GM19468 (cell line): ENCODE results near the gene ZNF462.

Source experiments
- ATAC-seq: cut with Tn5 transposase; IDR thresholded peaks from one replicate; pipeline ENCODE4 v1.9.1; 2021; ENCODE audit warnings: mild to moderate bottlenecking, moderate library complexity, moderate number of reproducible peaks; ENCODE audit not compliant: unreplicated experiment; ENCODE audit errors: extremely low read depth

The ZNF462 gene

DNA sequence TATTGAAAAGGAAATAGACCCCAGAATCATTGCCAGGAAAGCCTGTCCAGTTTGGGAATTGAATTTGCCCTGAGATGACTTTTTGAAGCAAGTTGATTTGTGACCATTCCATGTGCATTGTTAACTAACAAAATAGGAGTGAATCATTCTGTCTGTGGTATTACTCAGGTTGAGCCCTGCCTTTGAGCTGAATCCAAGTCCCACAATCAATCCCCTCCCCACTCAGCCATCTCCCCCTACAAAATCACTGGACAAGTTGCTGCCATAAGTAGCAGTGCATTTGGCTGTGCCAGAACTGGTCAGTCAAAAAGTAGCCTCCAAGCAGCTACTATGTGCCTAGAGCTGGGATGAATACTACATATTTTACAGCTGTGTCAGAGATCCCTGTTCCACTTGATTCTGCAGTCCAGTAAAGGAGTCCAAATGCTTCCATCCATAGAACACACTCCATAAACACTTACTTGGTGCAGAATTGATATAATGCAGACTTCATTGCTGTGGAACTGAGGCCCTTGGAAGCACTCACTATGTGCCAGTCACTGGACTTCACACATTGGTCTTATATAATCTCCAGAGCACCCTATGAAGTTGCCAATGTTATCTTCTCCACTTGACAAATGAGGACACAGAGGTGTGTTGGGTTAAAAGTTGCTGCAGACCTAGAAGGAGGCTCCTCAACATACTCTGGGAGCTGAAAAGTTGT is 96.1 kb downstream of the ZNF462 start:
- ATAC-seq, result no peak

DNA sequence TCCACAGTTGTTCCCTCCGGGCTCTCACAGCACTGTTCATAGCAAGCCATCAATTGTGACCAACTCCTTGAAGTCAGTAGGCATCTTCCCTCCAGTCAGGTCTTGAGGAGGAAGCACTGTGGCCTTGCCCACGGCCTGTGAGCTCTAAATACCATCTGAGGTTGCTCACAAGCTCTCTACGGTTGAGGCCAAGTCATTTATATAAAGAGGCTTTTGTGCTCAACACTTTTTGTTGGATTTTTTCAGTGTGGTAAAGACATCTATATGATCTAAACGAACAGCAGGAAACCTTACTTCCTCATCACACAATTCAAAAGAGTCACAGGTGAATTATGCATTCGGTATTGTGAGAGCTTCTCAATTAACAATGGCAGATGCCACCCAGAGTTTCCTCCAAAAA is 97.3 kb downstream of the ZNF462 start:
- no peak for ATAC-seq

DNA sequence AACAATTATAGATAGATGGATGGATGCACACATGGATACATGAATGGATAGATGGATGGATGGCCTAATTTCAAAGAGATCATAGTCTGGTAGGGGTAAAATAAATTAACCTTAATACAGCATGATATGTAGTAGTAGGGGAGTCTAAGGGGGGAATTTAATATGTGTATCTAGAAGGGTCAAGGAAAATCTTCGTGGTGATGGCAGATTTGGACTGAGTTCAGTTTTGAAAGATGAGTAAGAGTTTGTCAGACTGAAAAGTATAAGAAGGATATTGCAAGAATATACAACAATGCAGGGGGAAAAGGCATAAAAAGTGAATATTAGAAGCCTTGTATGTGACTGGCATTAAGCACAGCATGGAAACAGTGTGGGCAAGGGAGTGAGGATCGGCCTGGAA is 98.7 kb downstream of the ZNF462 start:
- ATAC-seq, result no peak

DNA sequence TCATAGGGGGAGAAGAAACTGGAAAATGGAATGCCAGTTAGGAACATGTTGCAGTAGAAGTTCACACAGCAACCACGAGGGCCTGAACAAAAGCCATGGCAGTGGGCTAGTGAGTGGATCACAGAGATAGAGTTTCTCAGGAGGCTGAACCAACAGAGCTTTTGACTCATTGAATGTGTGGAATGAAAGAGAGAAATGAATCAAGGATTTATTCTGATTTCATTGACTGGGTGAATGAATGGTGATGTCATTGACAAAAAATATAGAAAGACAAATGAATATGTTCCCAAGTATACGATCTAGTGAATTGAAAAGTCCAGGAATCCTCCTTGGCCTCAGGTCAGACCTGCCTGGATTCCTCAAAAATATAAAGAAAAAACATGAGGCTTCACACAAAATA is 99.2 kb downstream of the ZNF462 start:
- ATAC-seq, result no peak

DNA sequence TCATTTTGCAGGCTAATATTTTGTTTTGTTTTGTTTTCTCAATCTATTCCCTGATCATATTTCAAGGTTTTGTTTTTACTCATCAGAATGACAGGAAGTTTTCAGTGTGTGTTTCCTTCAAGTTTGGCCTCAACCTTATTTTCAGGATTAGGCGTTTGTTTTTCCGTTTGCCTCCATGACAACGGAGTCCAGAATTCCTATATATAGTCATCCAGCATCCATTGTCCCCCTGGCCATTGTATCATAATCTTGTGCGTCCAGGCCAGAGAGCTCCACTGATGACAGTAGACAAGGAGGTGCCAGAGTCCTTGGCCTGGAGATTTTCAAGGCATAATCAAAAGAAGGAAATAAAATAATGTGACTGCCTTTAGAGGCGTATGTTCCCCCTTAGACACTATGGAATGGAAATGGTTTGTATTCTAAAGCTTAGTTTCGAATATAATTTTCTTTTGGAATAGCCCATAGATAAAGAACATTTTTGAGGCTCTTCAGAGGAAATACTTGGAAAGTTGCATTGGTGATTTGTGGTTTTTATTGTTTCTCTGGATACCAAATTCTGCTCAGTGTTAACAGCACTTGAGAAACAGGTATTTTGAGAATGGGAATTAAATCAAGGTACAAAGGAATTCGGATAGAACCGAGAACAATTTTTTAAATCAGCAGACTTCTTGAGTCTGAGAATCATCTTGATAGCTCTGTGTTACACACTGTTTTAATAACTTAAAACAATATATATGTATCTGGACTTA is 99.8 kb downstream of the ZNF462 start:
- no peak for ATAC-seq

DNA sequence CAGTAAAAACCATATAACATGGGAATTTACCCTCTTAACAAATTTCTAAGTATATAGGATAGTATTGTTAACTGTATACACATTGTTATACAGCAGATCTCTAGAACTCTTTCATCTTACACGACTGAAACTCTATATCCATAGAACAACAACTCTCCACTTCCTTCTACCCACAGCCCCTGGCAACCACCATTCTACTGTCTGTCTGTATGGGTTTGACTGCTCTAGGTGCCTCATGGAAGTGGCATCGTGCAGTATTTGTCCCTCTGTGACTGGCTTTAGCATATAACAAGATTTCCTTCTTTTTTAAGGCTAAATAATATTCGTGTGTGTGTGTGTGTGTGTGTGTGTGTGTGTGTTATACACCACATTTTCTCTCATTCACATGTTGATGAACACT is 100.7 kb downstream of the ZNF462 start:
- ATAC-seq, result no peak

DNA sequence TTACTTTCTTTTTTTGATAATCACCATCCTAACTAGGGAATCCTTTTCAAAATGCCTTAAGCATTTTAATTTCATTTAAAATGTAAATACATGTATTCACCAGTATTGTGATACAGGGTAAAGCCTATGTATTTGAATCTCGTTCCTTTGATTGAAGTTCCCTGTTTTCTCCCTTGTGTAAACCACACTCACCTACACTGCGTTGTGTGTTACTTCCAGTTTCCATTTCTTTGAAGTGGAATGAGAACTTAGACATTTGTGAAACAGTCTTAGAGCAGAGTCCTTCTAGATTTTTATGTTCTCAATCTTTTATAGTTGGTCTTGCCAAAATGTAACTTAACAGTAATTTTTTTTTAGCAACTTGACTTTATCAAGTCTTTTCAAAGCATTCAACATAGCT is 101.4 kb downstream of the ZNF462 start:
- ATAC-seq, result no peak

DNA sequence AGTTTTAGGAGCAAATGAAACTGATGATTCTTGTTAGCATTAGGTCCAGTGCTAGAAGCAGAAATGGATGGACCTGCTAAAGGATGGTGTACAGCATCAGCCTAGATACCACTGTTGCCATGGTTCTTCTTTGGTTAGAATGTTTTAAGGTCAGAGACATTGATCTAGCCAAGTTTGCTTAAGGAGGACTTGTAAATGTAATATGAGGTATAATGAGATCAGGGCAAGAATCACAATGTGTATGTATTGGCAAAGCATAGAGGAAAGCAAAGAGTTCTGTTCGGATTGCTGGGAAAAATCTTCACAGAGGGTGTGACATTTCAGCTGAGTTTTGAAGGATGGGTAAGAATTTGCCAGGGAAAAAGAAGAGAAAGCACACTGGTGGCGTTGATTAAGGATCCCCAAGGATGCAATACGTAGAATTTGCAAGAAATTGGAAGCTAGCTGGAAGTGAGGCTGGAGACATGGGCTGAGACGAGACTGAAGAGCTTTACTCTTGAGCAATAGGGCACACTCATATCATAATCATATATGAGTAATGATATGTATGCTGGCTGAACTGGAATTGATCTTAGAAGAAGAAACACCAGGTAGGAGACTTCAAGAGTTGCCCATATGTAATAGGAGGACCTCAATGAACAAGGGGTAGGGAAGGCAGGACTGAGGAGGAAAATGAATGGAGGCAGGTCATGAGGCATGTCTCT is 102.0 kb downstream of the ZNF462 start:
- no peak for ATAC-seq

DNA sequence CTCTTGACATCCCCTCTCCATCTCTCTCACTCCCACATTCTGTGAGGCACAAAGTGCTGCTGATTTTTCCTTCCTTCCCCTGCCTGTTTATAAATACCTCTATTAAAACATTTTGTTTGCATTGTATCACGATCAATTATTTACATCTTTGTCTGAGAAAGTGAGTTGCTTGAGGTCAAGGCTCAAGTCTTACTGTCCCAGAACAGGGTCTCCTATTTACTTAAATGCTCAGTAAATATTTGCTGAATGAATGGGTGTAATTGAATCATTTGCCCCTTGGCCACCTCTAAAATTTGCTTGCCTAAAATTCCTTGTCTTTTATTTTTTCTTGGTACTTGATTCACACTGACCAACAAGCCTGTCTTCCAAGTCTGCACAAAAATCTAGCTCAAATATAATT is 103.5 kb downstream of the ZNF462 start:
- no peak for ATAC-seq

DNA sequence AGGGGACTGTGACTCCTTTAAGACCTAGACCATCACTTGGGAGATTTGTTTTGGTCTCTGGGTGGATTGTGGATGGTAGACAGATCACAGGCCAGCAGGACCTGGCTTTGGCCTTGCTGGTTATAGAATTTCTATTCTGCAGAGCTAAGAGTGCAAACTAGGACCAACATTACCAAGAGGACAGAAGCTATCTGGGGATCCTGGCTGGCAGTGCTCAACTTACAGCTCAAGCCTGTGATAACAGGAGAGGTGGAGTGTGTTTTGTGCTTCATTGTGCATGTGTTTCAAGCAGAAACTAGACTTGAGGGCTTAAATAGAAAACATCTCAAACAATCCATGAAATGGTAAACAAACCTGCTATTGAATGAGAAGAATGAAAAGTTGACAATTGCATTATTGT is 106.7 kb downstream of the ZNF462 start:
- no peak for ATAC-seq

DNA sequence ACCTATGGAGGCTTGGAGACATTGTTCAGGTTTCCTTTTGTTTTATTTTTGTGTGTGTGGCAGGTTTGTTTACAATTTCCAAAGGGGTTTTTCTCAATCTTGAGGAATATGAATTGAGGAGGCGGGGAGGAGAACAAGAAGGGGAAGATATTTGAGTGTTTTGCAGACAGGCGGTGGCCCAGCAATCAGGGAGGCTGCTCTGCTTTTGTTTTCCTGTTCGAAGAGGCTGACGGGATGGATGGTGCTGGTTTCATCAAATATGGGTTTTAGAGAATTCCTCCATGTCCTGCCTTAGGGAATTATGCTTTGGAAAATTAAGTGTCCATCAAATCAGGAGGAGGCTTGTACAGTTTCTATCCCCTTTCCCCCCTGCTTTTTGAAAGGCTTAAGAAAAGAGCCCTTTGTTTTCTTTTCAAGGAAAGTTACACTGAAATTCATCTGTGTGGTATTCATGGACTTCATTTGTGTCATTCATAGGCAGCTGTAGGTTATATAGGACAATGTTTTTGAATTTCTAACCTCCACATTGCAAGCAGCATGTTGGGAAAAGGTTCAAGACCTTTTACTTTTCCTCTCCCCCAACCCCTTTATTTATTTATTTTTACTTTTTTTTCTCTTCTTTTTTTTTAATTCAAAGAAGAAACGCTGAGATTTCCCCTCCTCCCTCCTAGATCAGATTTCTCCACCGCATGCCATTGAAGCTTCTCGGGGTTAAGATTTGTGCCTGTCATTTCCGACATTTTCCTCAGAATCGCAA is 107.4 kb downstream of the ZNF462 start:
- no peak for ATAC-seq

DNA sequence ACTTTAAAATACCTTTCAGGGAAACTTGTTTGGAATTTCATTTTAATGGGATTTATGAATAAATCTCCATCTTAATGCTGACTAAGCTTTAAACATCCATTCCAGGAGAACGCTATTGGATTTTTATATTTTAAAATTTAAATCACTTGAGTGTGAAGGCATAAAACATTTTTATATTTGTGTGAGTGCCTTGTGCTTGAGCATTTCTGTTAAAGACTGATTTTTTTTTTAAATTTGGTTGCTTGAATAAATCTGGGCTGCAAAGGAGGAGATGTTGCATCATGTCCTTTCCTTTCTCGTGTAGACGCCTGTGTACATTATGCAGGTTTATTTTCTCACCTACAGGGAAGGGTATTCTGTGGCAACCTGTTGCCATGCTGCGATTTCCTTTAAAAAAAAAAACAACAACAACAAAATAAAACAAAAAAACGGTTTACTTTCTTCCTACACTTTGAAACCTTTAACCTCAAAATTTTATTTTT is 108.1 kb downstream of the ZNF462 start:
- ATAC-seq, result no peak

DNA sequence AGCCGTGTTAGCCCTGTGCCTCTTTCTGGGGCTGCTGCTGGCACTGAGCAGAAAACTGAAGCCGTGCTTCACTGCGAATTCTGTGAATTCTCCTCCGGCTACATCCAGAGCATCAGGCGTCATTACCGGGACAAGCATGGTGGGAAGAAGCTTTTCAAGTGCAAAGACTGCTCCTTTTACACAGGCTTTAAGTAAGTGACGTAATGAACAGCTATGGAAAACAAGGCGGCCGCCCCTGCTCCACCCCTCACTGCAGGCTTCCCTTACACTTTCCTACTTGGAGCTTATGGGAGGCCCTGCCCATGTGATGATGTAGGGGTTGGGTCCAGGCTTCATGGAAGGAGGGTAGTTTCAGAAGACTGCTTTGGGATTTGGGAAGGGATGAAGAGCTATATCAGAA is 109.1 kb downstream of the ZNF462 start:
- ATAC-seq, result no peak

DNA sequence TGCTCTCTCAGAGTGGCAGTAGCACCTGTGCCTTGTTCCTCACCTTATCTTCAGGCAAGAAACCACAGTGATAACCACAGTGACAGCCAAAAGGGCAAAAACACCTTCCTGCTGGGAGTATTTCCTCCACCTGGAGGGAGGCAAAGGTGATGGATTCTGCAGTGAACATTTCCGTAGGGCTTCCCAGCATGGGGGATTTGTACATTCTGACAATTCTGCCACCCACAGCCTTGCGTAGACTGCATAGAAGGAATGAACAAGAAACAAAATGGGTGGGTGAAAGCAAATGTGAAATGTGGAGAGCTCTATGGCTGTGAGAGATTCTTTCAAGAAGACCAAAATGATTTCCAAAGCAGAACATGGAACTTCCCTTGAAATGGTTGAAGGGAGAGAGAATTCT is 111.4 kb downstream of the ZNF462 start:
- no peak for ATAC-seq

DNA sequence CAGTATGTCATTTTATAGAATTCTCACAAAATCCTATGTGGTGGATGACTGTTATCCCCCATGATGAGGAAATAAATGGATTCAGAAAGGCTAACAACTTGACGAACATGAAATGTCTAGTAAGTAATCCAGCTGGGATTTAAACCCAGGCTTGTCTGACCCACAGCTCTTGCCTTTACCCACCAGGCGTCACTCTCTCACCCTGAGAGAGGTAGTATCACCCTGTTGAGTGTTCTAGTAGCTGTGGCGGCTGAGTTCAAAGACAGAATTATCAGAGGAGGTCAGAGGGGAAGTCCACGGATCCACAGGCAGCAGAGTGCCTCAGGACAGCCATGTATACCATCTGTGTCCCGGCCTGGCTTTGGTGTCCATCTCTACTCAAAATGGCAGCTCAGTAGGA is 113.8 kb downstream of the ZNF462 start:
- no peak for ATAC-seq

DNA sequence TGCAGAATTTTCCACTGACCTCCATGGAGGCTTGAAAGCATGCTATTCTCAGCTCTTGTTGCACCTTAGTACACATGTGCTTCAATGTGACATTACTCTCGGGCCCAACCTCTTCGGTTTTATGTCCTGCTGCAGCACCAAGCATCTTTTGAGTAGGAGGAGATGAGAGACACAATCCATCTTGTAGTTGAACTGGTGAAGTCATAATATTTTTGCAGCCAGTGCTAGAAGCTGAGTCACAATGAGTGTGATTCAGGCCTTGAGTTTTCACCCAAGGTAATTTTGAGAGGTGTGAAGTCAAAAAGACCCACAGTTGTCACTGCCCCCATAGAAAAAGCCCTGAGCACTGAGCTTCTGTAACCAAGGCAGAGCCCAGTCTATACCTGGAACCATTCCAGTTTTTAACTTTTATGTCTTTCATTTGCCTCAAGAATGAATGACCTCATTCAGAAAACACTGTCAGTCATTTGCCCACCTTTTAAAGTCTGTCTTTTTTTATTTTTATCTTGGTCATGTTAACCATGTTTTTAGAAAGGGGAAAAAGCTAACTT is 117.7 kb downstream of the ZNF462 start:
- no peak for ATAC-seq

DNA sequence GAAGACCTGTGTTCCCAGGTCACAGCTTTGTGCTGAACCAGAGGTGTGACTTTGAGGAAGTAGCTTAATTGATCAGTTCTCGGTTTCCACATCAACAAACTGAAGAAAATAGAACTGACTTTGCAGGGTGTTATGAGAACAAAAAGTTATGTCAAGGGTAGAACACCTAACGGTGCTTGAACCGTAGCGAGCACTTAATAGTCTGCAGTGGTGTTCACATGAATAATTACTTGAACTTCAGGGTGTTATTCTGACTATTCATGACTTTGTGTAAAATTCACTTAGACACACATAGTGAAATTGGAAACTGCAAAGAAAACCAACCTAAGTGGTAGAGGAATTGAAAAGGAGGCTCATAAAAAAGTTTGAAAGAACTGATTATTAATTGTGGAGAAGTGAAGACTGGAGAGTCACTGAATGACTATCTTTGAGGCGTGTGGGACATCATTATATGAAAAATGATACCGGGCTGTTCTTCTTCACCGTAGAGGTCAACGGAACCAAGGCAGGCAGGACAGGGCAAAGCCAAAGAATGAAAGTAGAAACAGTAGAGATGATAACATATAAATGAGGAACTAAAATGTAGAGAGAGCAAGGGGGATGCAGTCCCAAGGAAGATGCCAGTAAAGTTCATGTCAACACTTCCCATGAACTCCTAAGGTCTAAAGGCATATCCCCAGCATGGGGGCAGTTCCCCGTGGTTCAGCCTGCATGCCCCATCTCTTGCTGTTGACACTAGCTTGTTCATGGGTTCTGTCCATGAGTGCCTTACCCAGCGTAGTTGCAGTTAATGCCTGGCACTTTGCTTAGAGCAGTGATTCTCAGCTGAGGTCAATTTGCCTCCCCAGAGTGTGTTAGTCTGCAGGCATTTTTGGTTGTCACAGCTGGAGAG is 118.7 kb downstream of the ZNF462 start:
- ATAC-seq, result peak; percentile 75

DNA sequence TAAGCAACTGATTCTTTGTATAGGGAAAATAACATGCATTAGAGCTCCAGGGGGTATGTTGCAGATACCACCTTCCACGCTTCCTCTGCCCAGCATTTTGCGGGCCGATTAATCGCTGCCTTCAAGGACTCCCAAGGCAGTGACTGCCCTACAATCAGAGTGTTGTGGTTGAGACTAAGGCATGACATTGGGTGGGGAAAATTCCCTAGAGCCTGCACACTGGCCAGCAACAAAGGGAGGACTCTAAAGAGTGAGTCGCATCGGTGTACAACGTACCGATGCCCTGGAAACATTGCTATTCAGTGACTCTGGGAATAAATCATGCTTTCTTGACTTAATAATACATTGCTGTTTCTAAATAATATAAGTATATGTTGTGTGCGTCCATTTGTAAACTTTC is 119.7 kb downstream of the ZNF462 start:
- no peak for ATAC-seq

DNA sequence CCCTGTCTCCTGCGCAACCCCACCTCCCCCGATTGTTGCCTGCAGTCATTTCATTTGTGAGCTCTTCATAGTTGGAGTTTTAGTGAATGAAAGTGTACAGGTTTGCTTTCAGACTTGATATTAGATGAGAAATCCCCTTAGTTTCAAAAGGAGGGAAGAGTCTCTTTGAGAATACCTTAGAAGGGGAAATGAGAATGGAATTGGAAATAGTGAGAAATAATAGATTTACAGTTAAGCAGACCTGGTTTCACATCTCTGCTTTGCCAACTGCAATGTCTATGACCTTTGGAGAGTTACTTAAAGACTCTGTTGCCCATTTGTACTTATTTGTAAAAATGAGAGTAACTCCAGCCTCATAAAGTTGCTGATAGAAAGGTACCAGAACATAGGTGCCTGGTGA is 120.4 kb downstream of the ZNF462 start:
- no peak for ATAC-seq
